SK-N-SH (cell line): ENCODE results near the gene RPS23. TPM values are rescaled to one million over a fixed set of nuclear protein-coding genes. Genes with fewer than 3 reads are reported as not detected.

Experiments used
- CTCF ChIA-PET: fragments of 300-600, 350-600 bp; formaldehyde crosslinking; extraction: SDS; loops from one replicate; lab custom pipeline; 2021; lab: Yijun Ruan, JAX
- POLR2A ChIA-PET: fragments of 350-600 bp; sonication (Branson Sonifier 250); formaldehyde crosslinking; extraction: SDS; loops from one replicate; lab custom pipeline; 2020; ENCODE audit warnings: antibody characterized with exemption, inconsistent platforms; lab: Yijun Ruan, JAX
- DNase-seq: peaks from one replicate; pipeline ENCODE4 v3.0.0; 2012
- H2AFZ ChIP-seq: fragments of 200-600 bp; sonication (generic); 2 replicates; pipeline ENCODE4 v1.8.1; 2016; ENCODE audit warnings: antibody characterized with exemption, mild to moderate bottlenecking, low read depth
- H3F3A ChIP-seq: fragments of 200-600 bp; sonication (generic); replicated peaks from 2 replicates; pipeline ENCODE3; 2016; ENCODE audit warnings: antibody characterized with exemption, mild to moderate bottlenecking; ENCODE audit not compliant: insufficient read depth
- H3K27ac ChIP-seq, 2 experiments: fragments of 200-500 bp in 1 of 2; fragments of 200-600 bp in 1 of 2; sonication (Bioruptor generic) in 1 of 2; sonication (generic), shearing (Covaris generic) in 1 of 2; 2 replicates each; pipeline versions ENCODE4 v1.5.1 to v1.6.1; 2014 to 2016; ENCODE audit warnings: low read depth in 2 of 2, inconsistent platforms in 1 of 2, low read length in 1 of 2, mild to moderate bottlenecking in 1 of 2, mixed read lengths in 1 of 2
- H3K27me3 ChIP-seq: fragments of 200-600 bp; sonication (generic), shearing (Covaris generic); 2 replicates; pipeline ENCODE4 v1.6.1; 2016; ENCODE audit warnings: mixed run types; ENCODE audit not compliant: insufficient read depth
- H3K36me3 ChIP-seq, 2 experiments: fragments of 200-500 bp in 1 of 2; fragments of 200-600 bp in 1 of 2; sonication (Bioruptor generic) in 1 of 2; sonication (generic) in 1 of 2; replicated peaks in 1 of 2; 2 replicates each; pipeline versions ENCODE3 to v1.5.1; 2014 to 2016; ENCODE audit warnings: low read length in 1 of 2, mild to moderate bottlenecking in 1 of 2; ENCODE audit not compliant: insufficient read depth in 2 of 2, control insufficient read depth in 1 of 2
- H3K4me1 ChIP-seq, 2 experiments: fragments of 200-500 bp in 1 of 2; fragments of 200-600 bp in 1 of 2; sonication (Bioruptor generic) in 1 of 2; sonication (generic), shearing (Covaris generic) in 1 of 2; 2 replicates each; pipeline versions ENCODE4 v1.5.1 to v1.6.1; 2014 to 2016; ENCODE audit warnings: low read depth in 1 of 2, low read length in 1 of 2, mixed run types in 1 of 2; ENCODE audit not compliant: insufficient read depth in 2 of 2, control insufficient read depth in 1 of 2
- H3K4me2 ChIP-seq: fragments of 200-600 bp; sonication (generic), shearing (Covaris generic); 2 replicates; pipeline ENCODE4 v1.6.1; 2017; ENCODE audit warnings: mixed run types
- H3K4me3 ChIP-seq, 2 experiments: fragments of 200-500 bp in 1 of 2; fragments of 200-600 bp in 1 of 2; sonication (Bioruptor generic) in 1 of 2; sonication (generic), shearing (Covaris generic) in 1 of 2; 2 replicates each; pipeline versions ENCODE4 v1.5.1 to v1.8.1; 2014 to 2016; ENCODE audit warnings: low read depth in 2 of 2, inconsistent platforms in 1 of 2, low read length in 1 of 2, mild to moderate bottlenecking in 1 of 2, mixed read lengths in 1 of 2, moderate library complexity in 1 of 2
- H3K79me2 ChIP-seq: fragments of 200-600 bp; sonication (generic); 2 replicates; pipeline ENCODE4 v1.8.1; 2017; ENCODE audit warnings: mild to moderate bottlenecking; ENCODE audit not compliant: insufficient read depth
- H3K9ac ChIP-seq: fragments of 200-600 bp; sonication (generic); 2 replicates; pipeline ENCODE4 v1.6.1; 2017; ENCODE audit warnings: mixed run types
- H3K9me2 ChIP-seq: fragments of 200-600 bp; sonication (generic); 2 replicates; pipeline ENCODE4 v1.6.1; 2017; ENCODE audit warnings: mixed run types
- H3K9me3 ChIP-seq: fragments of 200-600 bp; sonication (generic); 2 replicates; pipeline ENCODE4 v1.6.1; 2017; ENCODE audit warnings: mixed run types, mild to moderate bottlenecking, moderate library complexity
- H4K20me1 ChIP-seq: fragments of 200-600 bp; sonication (generic); 2 replicates; pipeline ENCODE4 v1.6.1; 2017; ENCODE audit warnings: mild to moderate bottlenecking, mixed run types; ENCODE audit not compliant: insufficient read depth
- CHD2 ChIP-seq: fragments of 150-350 bp; IDR thresholded peaks from 2 replicates; pipeline ENCODE4 v1.6.1; 2018; ENCODE audit warnings: low read length; ENCODE audit not compliant: partially characterized antibody
- CTCF ChIP-seq: fragments of 200-600 bp; sonication (generic); IDR thresholded peaks from 2 replicates; pipeline ENCODE4 v1.6.1; 2017; ENCODE audit warnings: antibody characterized with exemption, mild to moderate bottlenecking, moderate library complexity
- EP300 ChIP-seq, 2 experiments: IDR thresholded peaks; 2 replicates each; pipeline versions ENCODE4 v1.4.0 to v1.6.1; 2012; ENCODE audit warnings: borderline replicate concordance in 1 of 2, low read depth in 1 of 2, low read length in 1 of 2
- FOSL2 ChIP-seq: IDR thresholded peaks from 2 replicates; pipeline ENCODE4 v1.4.0; 2012; ENCODE audit warnings: low read depth, mild to moderate bottlenecking, moderate library complexity, borderline replicate concordance
- MEF2A ChIP-seq: IDR thresholded peaks from 2 replicates; pipeline ENCODE4 v1.4.0; 2012; ENCODE audit warnings: low read depth, borderline replicate concordance
- POLR2AphosphoS5 ChIP-seq: IDR thresholded peaks from 2 replicates; pipeline ENCODE4 v1.6.1; 2012; ENCODE audit warnings: low read depth, low read length
- RAD21 ChIP-seq: IDR thresholded peaks from 2 replicates; pipeline ENCODE4 v1.6.1; 2012; ENCODE audit warnings: mild to moderate bottlenecking, low read length
- RCOR1 ChIP-seq: fragments of 150-350 bp; IDR thresholded peaks from 2 replicates; pipeline ENCODE4 v1.6.1; 2017; ENCODE audit warnings: antibody characterized with exemption, low read length
- REST ChIP-seq: IDR thresholded peaks from 2 replicates; pipeline ENCODE4 v1.6.1; 2012; ENCODE audit warnings: mild to moderate bottlenecking, low read depth, low read length, moderate library complexity
- RXRA ChIP-seq: IDR thresholded peaks from 2 replicates; pipeline ENCODE4 v1.4.0; 2012; ENCODE audit warnings: low read depth, mild to moderate bottlenecking, borderline replicate concordance
- SMC3 ChIP-seq: IDR thresholded peaks from 2 replicates; pipeline ENCODE4 v1.6.1; 2012; ENCODE audit warnings: low read depth, low read length, improper control_type of control experiment
- TCF12 ChIP-seq: IDR thresholded peaks from 2 replicates; pipeline ENCODE4 v1.4.0; 2012
- TEAD4 ChIP-seq: IDR thresholded peaks from 2 replicates; pipeline ENCODE4 v1.4.0; 2012; ENCODE audit warnings: mild to moderate bottlenecking, borderline replicate concordance; ENCODE audit not compliant: insufficient read depth
- WGBS: methylation state at CpG from one replicate; pipeline ENCODE4 v1.1.6; 2017; ENCODE audit warnings: low lambda C conversion rate; 5-methylcytosine and 5-hydroxymethylcytosine counted together
- polyA plus RNA-seq, 3 experiments: library from polyadenylated mRNA; depleted of rRNA; stranded (reverse); fragments of >200 nt; gene quantifications; 2 replicates each; pipeline ENCODE4 v1.2.3, GENCODE V29; 2012

RPS23 gene
- polyA plus RNA-seq, 1 of the 3 experiments (the other 2 are of a cell fraction), result 6,732 TPM

- TF ChIP-seq RAD21, result no peak
- TF ChIP-seq EP300 (IDR thresholded peaks at IDR 0.05; ENCODE audit: borderline replicate concordance in 1 of 2, low read depth in 1 of 2, low read length in 1 of 2), result no peak
- TF ChIP-seq CHD2, result no peak
- TF ChIP-seq POLR2AphosphoS5, result no peak
- TF ChIP-seq TEAD4, result no peak
- no peak for TF ChIP-seq FOSL2
- TF ChIP-seq SMC3, result no peak
- no peak for TF ChIP-seq RCOR1
- TF ChIP-seq REST, result no peak
- TF ChIP-seq RXRA, result no peak
- TF ChIP-seq TCF12, result no peak
- WGBS, result 90% methylated on average over 6 of the region's 6 CpGs
- no peak for DNase-seq
- H3K9me2 ChIP-seq, result no peaks in the 10 kb centered on the region
- no peaks in the 10 kb centered on the region for H3K4me1 ChIP-seq
- ChIA-PET POLR2A (no interaction called here), CTCF (no interaction called here)
- H3K27ac ChIP-seq, result no peak overlapping the region
- H3K4me3 ChIP-seq, result no peak overlapping the region
- no peak overlapping the region for H3K4me2 ChIP-seq
- H4K20me1 ChIP-seq, result no peaks in the 10 kb centered on the region
- H3K9ac ChIP-seq, result no peak overlapping the region
- no peak overlapping the region for H2AFZ ChIP-seq
- no peaks in the 10 kb centered on the region for H3K27me3 ChIP-seq
- no peaks in the 10 kb centered on the region for H3K9me3 ChIP-seq
- no peaks in the 10 kb centered on the region for H3K36me3 ChIP-seq
- H3F3A ChIP-seq, result peaks cover 4% of the 10 kb centered on the region
- H3K79me2 ChIP-seq, result no peaks in the 10 kb centered on the region
Measured at GRCh38 chr5:82285206-82285605, 7.1 kb upstream of the RPS23 start.

- Histone ChIP-seq H3K36me3 (no peaks in the 10 kb centered on the region), H3F3A (peaks cover 4% of the 10 kb centered on the region), H3K9ac (no peak overlapping the region), H3K27ac (no peak overlapping the region), H3K9me3 (no peaks in the 10 kb centered on the region), H4K20me1 (no peaks in the 10 kb centered on the region), H3K9me2 (no peaks in the 10 kb centered on the region), H3K4me2 (no peak overlapping the region)
- 85% methylated on average over 2 of the region's 2 CpGs for WGBS
- TF ChIP-seq POLR2AphosphoS5 (no peak), MEF2A (no peak), SMC3 (no peak), CTCF (no peak)
- TF ChIP-seq, all 33 proteins: peak for 0
- H3K27me3 ChIP-seq, result no peaks in the 10 kb centered on the region
- CTCF ChIA-PET, result interaction anchor here (1.6 kb wide), 1 partner anchor 29 kb away, joined by 5 read pairs; no protein-coding TSS in a partner anchor
- H3K79me2 ChIP-seq, result peaks cover 3% of the 10 kb centered on the region; the same call in 1 of the 2 replicates
- no peak for DNase-seq
- POLR2A ChIA-PET, result no interaction called here
- no peak overlapping the region for H2AFZ ChIP-seq
- peaks cover 0 to 2% of the 10 kb centered on the region in 2 experiments; a peak in 1 of 4 replicates for H3K4me1 ChIP-seq
- H3K4me3 ChIP-seq, result no peak overlapping the region
Measured at GRCh38 chr5:82283893-82284292, 5.7 kb upstream of the RPS23 start.
